Gastroesophageal sphincter (tissue), 4 donors: Measurements from ENCODE around the gene GTSF1L. TPM values are rescaled to one million over a fixed set of nuclear protein-coding genes. Genes with fewer than 3 reads are reported as not detected.
A peak's percentile ranks its signal among the peaks of the same experiment; 100 is the strongest.

Source experiments
- ATAC-seq: fragments of 150-250 bp; one replicate; pipeline ENCODE4 v1.9.1; 2016; ENCODE audit warnings: mild to moderate bottlenecking, moderate library complexity
- H3K27ac ChIP-seq, 4 donors: fragments of 200-600 bp; sonication (generic) in 3 of 4; 1 replicate in 3 of 4; 2 replicates in 1 of 4; pipeline ENCODE4 v1.5.1; 2016 to 2019
- H3K27me3 ChIP-seq: fragments of 200-600 bp; sonication (generic); one replicate; pipeline ENCODE4 v1.5.1; 2019
- H3K36me3 ChIP-seq, 2 donors: fragments of 200-600 bp; sonication (generic); one replicate each; pipeline ENCODE4 v1.5.1; 2019; ENCODE audit warnings: control low read depth in 1 of 2
- H3K4me1 ChIP-seq, 3 donors: fragments of 200-600 bp; sonication (generic); 1 replicate in 2 of 3; 2 replicates in 1 of 3; pipeline ENCODE4 v1.5.1; 2016 to 2019; ENCODE audit warnings: control low read depth in 2 of 3
- H3K4me3 ChIP-seq, 2 donors: fragments of 200-600 bp; sonication (generic); one replicate each; pipeline ENCODE4 v1.5.1; 2019; ENCODE audit warnings: mild to moderate bottlenecking in 1 of 2, moderate library complexity in 1 of 2
- H3K9me3 ChIP-seq, 3 donors: fragments of 200-600 bp; sonication (generic); one replicate each; pipeline ENCODE4 v1.5.1; 2017 to 2019; ENCODE audit warnings: control low read depth in 2 of 3
- CTCF ChIP-seq, 4 experiments: fragments of 200-600 bp in 2 of 4; fragments of 450-650 bp in 2 of 4; sonication (generic) in 1 of 4; IDR thresholded peaks; one replicate each; pipeline ENCODE4 v1.5.1; 2017 to 2019; ENCODE audit warnings: antibody characterized with exemption in 4 of 4, mild to moderate bottlenecking in 2 of 4, moderate library complexity in 2 of 4
- EP300 ChIP-seq: sonication (generic); formaldehyde crosslinking; IDR thresholded peaks from one replicate; pipeline ENCODE4 v1.6.1; 2017; ENCODE audit warnings: antibody characterized with exemption, mild to moderate bottlenecking
- POLR2A ChIP-seq, 2 donors: fragments of 450-650 bp; IDR thresholded peaks; one replicate each; pipeline ENCODE4 v1.6.1; 2017; ENCODE audit warnings: antibody characterized with exemption in 2 of 2, mild to moderate bottlenecking in 2 of 2, moderate library complexity in 1 of 2
- POLR2AphosphoS5 ChIP-seq: sonication (generic); formaldehyde crosslinking; IDR thresholded peaks from one replicate; pipeline ENCODE4 v1.6.1; 2017; ENCODE audit warnings: antibody characterized with exemption
- whole genome bisulfite sequencing, 2 donors: methylation state at CpG; one replicate each; pipeline ENCODE4 v1.1.5; 2018; ENCODE audit warnings: low coverage in 1 of 2; 5-methylcytosine and 5-hydroxymethylcytosine counted together
- total RNA-seq, 4 donors: library from RNA; depleted of rRNA; stranded (reverse); fragments of >200 nt; gene quantifications; one replicate each; pipeline ENCODE4 v1.1.0, GENCODE V29; 2016

GTSF1L gene
- total RNA-seq, 4 donors from 2014 or later: not detected

GRCh38 chr20:43752051-43752360, 25.2 kb upstream of the GTSF1L start:
- TF ChIP-seq CTCF (IDR thresholded peaks at IDR 0.05) (no peak), EP300 (no peak), POLR2A (IDR thresholded peaks at IDR 0.05) (no peak), POLR2AphosphoS5 (no peak)
- Histone ChIP-seq H3K4me1 (peaks cover 0 to 37% (median 0%) of the 10 kb centered on the region in 3 donors), H3K9me3 (no peaks in the 10 kb centered on the region), H3K36me3 (no peaks in the 10 kb centered on the region), H3K27ac (peak overlapping the region; percentile 82 to 86 (median 85)), H3K27me3 (peaks cover 8% of the 10 kb centered on the region), H3K4me3 (no peak overlapping the region)
- WGBS, 2 donors: 70% methylated on average over 3 of the region's 4 CpGs; no CpG with 5 or more reads in 1 of the 2 donors
- ATAC-seq: no peak

GRCh38 chr20:43751167-43752050, 24.6 kb upstream of the GTSF1L start:
- Histone ChIP-seq H3K36me3 (no peaks in the 10 kb centered on the region), H3K4me1 (peaks cover 0 to 37% (median 0%) of the 10 kb centered on the region in 3 donors), H3K27ac (peak overlapping the region; percentile 82 to 86 (median 85)), H3K9me3 (no peaks in the 10 kb centered on the region), H3K4me3 (no peak overlapping the region), H3K27me3 (peaks cover 8% of the 10 kb centered on the region)
- WGBS, 2 donors: 40 to 54% methylated on average over 6 to 9 of the region's 11 CpGs
- peak; percentile 86 for ATAC-seq
- TF ChIP-seq EP300 (no peak), POLR2AphosphoS5 (peak; percentile 92), POLR2A (IDR thresholded peaks at IDR 0.05) (peak in 1 of 2 donors; percentile 19), CTCF (IDR thresholded peaks at IDR 0.05) (peak in 2 of 4 experiments; percentile 9 to 31)

- Histone ChIP-seq H3K9me3 (no peaks in the 10 kb centered on the region), H3K27ac (peak overlapping the region; percentile 71 to 86 (median 85)), H3K4me1 (peaks cover 0 to 37% (median 0%) of the 10 kb centered on the region in 3 donors), H3K36me3 (no peaks in the 10 kb centered on the region), H3K27me3 (peaks cover 12% of the 10 kb centered on the region), H3K4me3 (no peak overlapping the region)
- no peak for ATAC-seq
- TF ChIP-seq CTCF (IDR thresholded peaks at IDR 0.05): no peak
- no peak for TF ChIP-seq EP300
- TF ChIP-seq POLR2A (IDR thresholded peaks at IDR 0.05): no peak
- no peak for TF ChIP-seq POLR2AphosphoS5
Measured at GRCh38 chr20:43750774-43751166, 24.0 kb upstream of the GTSF1L start.

- Histone ChIP-seq H3K27ac (peak overlapping the region in 3 of 4 donors; percentile 85 to 86 (median 85)), H3K4me1 (peaks cover 0 to 37% (median 0%) of the 10 kb centered on the region in 3 donors), H3K9me3 (no peaks in the 10 kb centered on the region), H3K4me3 (no peak overlapping the region), H3K36me3 (no peaks in the 10 kb centered on the region), H3K27me3 (peaks cover 19% of the 10 kb centered on the region)
- TF ChIP-seq POLR2AphosphoS5 (no peak), EP300 (no peak), CTCF (IDR thresholded peaks at IDR 0.05) (peak; percentile 99 to 100 (median 100))
- peak; percentile 66 for ATAC-seq
- 57 to 100% methylated on average over 1 to 3 of the region's 23 CpGs for WGBS, 2 donors
Measured at GRCh38 chr20:43749734-43750294, 23.0 kb upstream of the GTSF1L start.
